K562 (cell line): ENCODE measurements around the gene HERC3. TPM values are rescaled to one million over a fixed set of nuclear protein-coding genes. Genes with fewer than 3 reads are reported as not detected.
A peak's percentile ranks its signal among the peaks of the same experiment; 100 is the strongest.

Experiments used
- ATAC-seq: fragments of 200-7000 bp; cut with Tn5 transposase; 3 replicates; pipeline ENCODE4 v1.9.1; 2020; ENCODE audit warnings: moderate library complexity
- BruUV-seq: library from RNA; stranded (reverse); fragments of 400-500 nt; replicated peaks from 2 replicates; lab custom pipeline; 2021; lab: Mats Ljungman, UMichigan
- CTCF ChIA-PET: fragments of 300-600 bp; formaldehyde crosslinking; extraction: SDS; loops from one replicate; lab custom pipeline; 2021; ENCODE audit warnings: low intra/inter-chr PET ratio; lab: Yijun Ruan, JAX
- POLR2A ChIA-PET: fragments of 300-600, 350-650 bp; sonication (Branson Sonifier 250); formaldehyde crosslinking; extraction: SDS; loops from one replicate; lab custom pipeline; 2021; ENCODE audit warnings: antibody characterized with exemption, inconsistent platforms; lab: Yijun Ruan, JAX
- DNase-seq, 4 experiments: peaks; one replicate each; pipeline versions ENCODE4 v3.0.0 to v3.0.0-alpha.2; 2011 to 2018; ENCODE audit warnings: low spot score in 3 of 4, mixed read lengths in 3 of 4; ENCODE audit errors: extremely low read depth in 1 of 4
- FAIRE-seq: peaks from 2 replicates; lab custom pipeline; 2011; peaks lifted over from hg19 to GRCh38; lab: Jason Lieb, UNC
- H2AFZ ChIP-seq: 2 replicates; pipeline ENCODE4 v1.6.0; 2011; ENCODE audit warnings: low read depth, low read length, control low read depth, inconsistent platforms
- H3K27ac ChIP-seq: fragments of 200-600 bp; 3 replicates; pipeline ENCODE4 v1.8.0; 2011; ENCODE audit warnings: low read depth, mild to moderate bottlenecking, control low read depth, inconsistent platforms, low read length, moderate library complexity, mixed read lengths; ENCODE audit errors: extremely low read depth
- H3K27me3 ChIP-seq, 2 experiments: fragments of 300-600 bp in 1 of 2; 2 replicates in 1 of 2; 3 replicates in 1 of 2; pipeline versions ENCODE4 v1.6.0 to v1.8.0; 2011; ENCODE audit warnings: inconsistent platforms in 2 of 2, low read length in 2 of 2, mild to moderate bottlenecking in 1 of 2, mixed read lengths in 1 of 2, moderate library complexity in 1 of 2; ENCODE audit not compliant: control insufficient read depth in 2 of 2, insufficient read depth in 2 of 2
- H3K36me3 ChIP-seq: fragments of 300-600 bp; 3 replicates; pipeline ENCODE4 v1.8.0; 2011; ENCODE audit warnings: mild to moderate bottlenecking, low read length, inconsistent platforms; ENCODE audit not compliant: control insufficient read depth, insufficient read depth
- H3K4me1 ChIP-seq, 2 experiments: fragments of 200-600 bp in 1 of 2; replicated peaks in 1 of 2; 2 replicates in 1 of 2; 3 replicates in 1 of 2; pipeline versions ENCODE4 v1.5.1 to v1.8.0; 2011; ENCODE audit warnings: inconsistent platforms in 2 of 2, low read length in 2 of 2, mild to moderate bottlenecking in 1 of 2, mixed read lengths in 1 of 2, moderate library complexity in 1 of 2; ENCODE audit not compliant: control insufficient read depth in 2 of 2, insufficient read depth in 2 of 2
- H3K4me2 ChIP-seq: 2 replicates; pipeline ENCODE4 v1.6.1; 2011; ENCODE audit warnings: low read length, control low read depth, inconsistent platforms, mixed read lengths; ENCODE audit not compliant: insufficient read depth
- H3K4me3 ChIP-seq: fragments of 200-600 bp; sonication (generic), shearing (Covaris generic); 2 replicates; pipeline ENCODE4 v1.5.1; 2016; ENCODE audit warnings: control low read depth, inconsistent platforms
- H3K79me2 ChIP-seq: fragments of 200-600 bp; 3 replicates; pipeline ENCODE4 v1.8.0; 2011; ENCODE audit warnings: low read length, inconsistent platforms; ENCODE audit not compliant: control insufficient read depth, insufficient read depth
- H3K9ac ChIP-seq, 2 experiments: 2 replicates each; pipeline versions ENCODE4 v1.6.0 to v1.6.1; 2011; ENCODE audit warnings: low read depth in 2 of 2, low read length in 2 of 2, control low read depth in 1 of 2, inconsistent platforms in 1 of 2, mild to moderate bottlenecking in 1 of 2, mixed read lengths in 1 of 2; ENCODE audit not compliant: insufficient read depth in 1 of 2
- H3K9me1 ChIP-seq: one replicate; pipeline ENCODE4 v1.6.0; 2011; ENCODE audit warnings: inconsistent platforms, mild to moderate bottlenecking, low read length, moderate library complexity; ENCODE audit not compliant: control insufficient read depth, insufficient read depth
- H3K9me3 ChIP-seq: replicated peaks from 2 replicates; pipeline ENCODE4 v1.5.1; 2011; ENCODE audit warnings: low read depth, low read length, inconsistent platforms; ENCODE audit not compliant: control insufficient read depth, insufficient read depth
- H4K20me1 ChIP-seq: replicated peaks from 2 replicates; pipeline ENCODE4 v1.6.1; 2011; ENCODE audit warnings: low read length, inconsistent platforms, mixed read lengths; ENCODE audit not compliant: control insufficient read depth, insufficient read depth
- ARHGAP35 ChIP-seq: fragments of 450-650 bp; IDR thresholded peaks from 2 replicates; pipeline ENCODE4 v1.6.1; 2018; ENCODE audit not compliant: partially characterized antibody
- HNRNPL ChIP-seq: fragments of 200-400 bp; formaldehyde crosslinking; IDR thresholded peaks from 2 replicates; pipeline ENCODE4 v1.6.1; 2017; ENCODE audit warnings: low read depth, mild to moderate bottlenecking, low read length
- LARP7 ChIP-seq: fragments of 450-650 bp; IDR thresholded peaks from 2 replicates; pipeline ENCODE4 v1.6.1; 2016
- OTX1 ChIP-seq: fragments of 450-650 bp; formaldehyde crosslinking; IDR thresholded peaks from 2 replicates; pipeline ENCODE4 v1.4.0; 2022; ENCODE audit warnings: mild to moderate bottlenecking
- SIRT6 ChIP-seq: IDR thresholded peaks from one replicate; pipeline ENCODE4 v1.6.1; 2012; ENCODE audit warnings: low read depth, mild to moderate bottlenecking, control low read depth, inconsistent platforms, low read length, moderate library complexity
- YY1 ChIP-seq, 3 experiments: IDR thresholded peaks; 2 replicates each; pipeline ENCODE4 v1.6.1; 2011; ENCODE audit warnings: low read length in 2 of 3, mild to moderate bottlenecking in 2 of 3, moderate library complexity in 2 of 3, borderline replicate concordance in 1 of 3, control low read depth in 1 of 3, low read depth in 1 of 3; ENCODE audit not compliant: insufficient read depth in 3 of 3, insufficient replicate concordance in 2 of 3, control insufficient read depth in 1 of 3, insufficient read length in 1 of 3; ENCODE audit errors: extremely low read depth in 1 of 3
- ZNF133 ChIP-seq: fragments of 250-450 bp; sonication (Bioruptor Pico); IDR thresholded peaks from 2 replicates; pipeline ENCODE4 v1.4.0; 2020; ENCODE audit warnings: mild to moderate bottlenecking
- ZNF282 ChIP-seq: sonication (generic); formaldehyde crosslinking; IDR thresholded peaks from 2 replicates; pipeline ENCODE4 v1.8.1; 2023; ENCODE audit warnings: missing genetic modification reagents
- ZNF57 ChIP-seq: fragments of 450-650 bp; formaldehyde crosslinking; IDR thresholded peaks from 2 replicates; pipeline ENCODE4 v1.4.0; 2020; ENCODE audit warnings: mild to moderate bottlenecking, moderate library complexity
- WGBS: fragments of 100-300 bp; shearing (Covaris generic); methylation state at CpG from one replicate; pipeline ENCODE4 v1.1.6; 2016; ENCODE audit warnings: low coverage, mixed read lengths; ENCODE audit not compliant: insufficient coverage; ENCODE audit errors: missing lambda C conversion rate; 5-methylcytosine and 5-hydroxymethylcytosine counted together
- in situ Hi-C: fragments of 300-500 bp; cut with MboI; formaldehyde crosslinking; loops from 4 replicates; pipeline ENCODE4 v1.15.0; 2018; ENCODE audit warnings: inconsistent platforms, mixed read lengths
- intact Hi-C: fragments of 100-400 bp; cut with micrococcal nuclease; formaldehyde crosslinking; loops from 2 replicates; pipeline ENCODE4 v1.14.2; 2022
- polyA plus RNA-seq, 8 experiments: library from polyadenylated mRNA; depleted of rRNA in 4 of 8; stranded (reverse) in 5 of 8; unstranded in 3 of 8; fragments of >200 nt; fragmentation: Nextera tagmentation in 2 of 8; fragmentation: Illumina TruSeq in 1 of 8; extraction: Ambion mirVana in 2 of 8; extraction: Trizol in 1 of 8; gene quantifications; 2 replicates each; pipeline versions ENCODE4 v1.2.1 to v1.2.3, GENCODE V29; 2011 to 2014; ENCODE audit warnings: inconsistent platforms in 1 of 8, missing spikeins in 1 of 8
- total RNA-seq, 7 experiments: library from RNA; depleted of rRNA in 6 of 7; stranded (reverse); fragments of >200 nt in 6 of 7; fragmentation: Illumina TruSeq in 2 of 7; extraction: Trizol in 2 of 7; gene quantifications; 2 replicates each; pipeline versions ENCODE4 v1.2.1 to v1.2.3, GENCODE V29; 2011 to 2021; ENCODE audit warnings: low replicate concordance in 1 of 7
- TF ChIP-seq, protein P1 (sequence below): IDR thresholded peaks from 2 replicates; pipeline ENCODE4 v1.6.1; 2011; ENCODE audit warnings: borderline replicate concordance, low read depth, mild to moderate bottlenecking, moderate library complexity, low read length; ENCODE audit not compliant: insufficient read depth, poor library complexity, severe bottlenecking
- TF ChIP-seq, protein P2 (sequence below): fragments of 250-450 bp; sonication (Bioruptor Pico); IDR thresholded peaks from 2 replicates; pipeline ENCODE4 v1.9.0; 2021; ENCODE audit warnings: mild to moderate bottlenecking, inconsistent platforms
- TF ChIP-seq, protein P3 (sequence below): fragments of 450-650 bp; formaldehyde crosslinking; IDR thresholded peaks from 2 replicates; pipeline ENCODE4 v1.4.0; 2020; ENCODE audit warnings: mild to moderate bottlenecking, mixed read lengths
- TF ChIP-seq, protein P4 (sequence below): fragments of 450-650 bp; formaldehyde crosslinking; conservative IDR thresholded peaks from 2 replicates; pipeline ENCODE4 v1.4.0; 2022; ENCODE audit warnings: mild to moderate bottlenecking, missing genetic modification characterization

HERC3 gene
- total and polyA plus RNA-seq, 9 of the 15 experiments (the other 6 are each of a cell fraction or from before 2014, with no cell fraction given): 1.8 to 13.1 (median 7.6) TPM

DNA sequence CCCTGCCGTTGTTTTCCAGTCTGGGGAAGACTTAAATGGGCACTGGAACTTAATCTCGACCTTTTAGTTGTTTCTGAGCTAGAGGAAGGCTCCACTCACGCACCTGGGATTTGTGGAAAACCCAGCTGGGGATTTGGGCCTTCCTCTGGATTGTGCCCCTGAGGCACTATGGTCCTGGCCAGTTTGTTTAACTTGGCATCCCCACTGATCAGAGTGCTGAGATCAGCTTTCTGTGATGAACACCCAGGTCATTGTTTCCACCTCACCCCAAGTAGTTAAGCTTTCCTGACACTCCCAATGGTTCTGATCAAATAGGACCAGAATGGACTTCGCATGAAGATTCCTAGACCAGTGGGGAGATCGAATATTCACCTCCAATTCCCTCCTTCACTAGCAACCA is 125.8 kb downstream of the HERC3 start (continued):
- TF ChIP-seq ZNF57 (CRISPR knock-in tag): no peak

DNA sequence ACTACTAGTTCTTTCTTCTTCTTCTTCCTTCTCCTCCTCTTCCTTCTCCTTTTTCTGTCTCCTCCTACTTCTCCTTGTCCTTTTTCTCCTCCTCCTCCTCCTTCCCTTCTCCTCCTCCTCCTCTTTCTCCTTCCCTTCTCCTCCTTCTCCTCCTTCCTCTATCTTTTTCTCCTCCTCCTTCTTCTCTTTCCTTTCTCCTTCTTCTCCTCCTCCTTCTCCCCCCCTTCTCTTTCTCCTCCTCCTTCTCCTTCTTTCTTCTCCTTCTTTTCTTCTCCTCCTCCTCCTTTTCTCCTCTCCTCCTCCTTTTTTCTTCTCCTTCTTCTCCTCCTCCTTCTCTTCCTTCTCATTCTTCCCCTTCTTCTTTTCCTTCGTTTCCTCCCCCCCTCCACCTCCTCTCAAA is 127.1 kb downstream of the HERC3 start:
- BruUV-seq: no TSS peak
- Histone ChIP-seq H4K20me1 (no peaks in the 10 kb centered on the region), H3K27me3 (no peaks in the 10 kb centered on the region), H3K4me3 (no peak overlapping the region), H3K9ac (no peak overlapping the region), H3K4me2 (no peak overlapping the region), H3K9me3 (no peaks in the 10 kb centered on the region; the same call in none of the 2 replicates), H3K36me3 (no peaks in the 10 kb centered on the region), H3K27ac (no peak overlapping the region), H3K4me1 (no peaks in the 10 kb centered on the region), H3K9me1 (no peaks in the 10 kb centered on the region), H2AFZ (no peak overlapping the region), H3K79me2 (no peaks in the 10 kb centered on the region)
- DNase-seq: no peak
- ATAC-seq: no peak
- ChIA-PET CTCF (no interaction called here), POLR2A (no interaction called here)
- intact Hi-C loops (no loop called here), in situ Hi-C loops (no loop called here)
- no peak for FAIRE-seq
- 40% methylated on average over 1 of the region's 1 CpG for WGBS
- TF ChIP-seq, protein P1, sequence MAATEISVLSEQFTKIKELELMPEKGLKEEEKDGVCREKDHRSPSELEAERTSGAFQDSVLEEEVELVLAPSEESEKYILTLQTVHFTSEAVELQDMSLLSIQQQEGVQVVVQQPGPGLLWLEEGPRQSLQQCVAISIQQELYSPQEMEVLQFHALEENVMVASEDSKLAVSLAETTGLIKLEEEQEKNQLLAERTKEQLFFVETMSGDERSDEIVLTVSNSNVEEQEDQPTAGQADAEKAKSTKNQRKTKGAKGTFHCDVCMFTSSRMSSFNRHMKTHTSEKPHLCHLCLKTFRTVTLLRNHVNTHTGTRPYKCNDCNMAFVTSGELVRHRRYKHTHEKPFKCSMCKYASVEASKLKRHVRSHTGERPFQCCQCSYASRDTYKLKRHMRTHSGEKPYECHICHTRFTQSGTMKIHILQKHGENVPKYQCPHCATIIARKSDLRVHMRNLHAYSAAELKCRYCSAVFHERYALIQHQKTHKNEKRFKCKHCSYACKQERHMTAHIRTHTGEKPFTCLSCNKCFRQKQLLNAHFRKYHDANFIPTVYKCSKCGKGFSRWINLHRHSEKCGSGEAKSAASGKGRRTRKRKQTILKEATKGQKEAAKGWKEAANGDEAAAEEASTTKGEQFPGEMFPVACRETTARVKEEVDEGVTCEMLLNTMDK: no peak
- TF ChIP-seq SIRT6 (no peak), HNRNPL (no peak), YY1 (IDR thresholded peaks at IDR 0.05; ENCODE audit: borderline replicate concordance in 1 of 3, control insufficient read depth in 1 of 3, extremely low read depth in 1 of 3, insufficient read depth in 3 of 3, insufficient read length in 1 of 3, insufficient replicate concordance in 2 of 3, low read depth in 1 of 3, low read length in 2 of 3) (no peak), ZNF282 (CRISPR knock-in tag) (no peak), ZNF133 (no peak), ARHGAP35 (no peak), LARP7 (0 out of 2 replicates have a peak, but pooled peaks have one; percentile 53), OTX1 (peak; percentile 18; the same call in 1 of the 2 replicates)
- TF ChIP-seq, protein P2, sequence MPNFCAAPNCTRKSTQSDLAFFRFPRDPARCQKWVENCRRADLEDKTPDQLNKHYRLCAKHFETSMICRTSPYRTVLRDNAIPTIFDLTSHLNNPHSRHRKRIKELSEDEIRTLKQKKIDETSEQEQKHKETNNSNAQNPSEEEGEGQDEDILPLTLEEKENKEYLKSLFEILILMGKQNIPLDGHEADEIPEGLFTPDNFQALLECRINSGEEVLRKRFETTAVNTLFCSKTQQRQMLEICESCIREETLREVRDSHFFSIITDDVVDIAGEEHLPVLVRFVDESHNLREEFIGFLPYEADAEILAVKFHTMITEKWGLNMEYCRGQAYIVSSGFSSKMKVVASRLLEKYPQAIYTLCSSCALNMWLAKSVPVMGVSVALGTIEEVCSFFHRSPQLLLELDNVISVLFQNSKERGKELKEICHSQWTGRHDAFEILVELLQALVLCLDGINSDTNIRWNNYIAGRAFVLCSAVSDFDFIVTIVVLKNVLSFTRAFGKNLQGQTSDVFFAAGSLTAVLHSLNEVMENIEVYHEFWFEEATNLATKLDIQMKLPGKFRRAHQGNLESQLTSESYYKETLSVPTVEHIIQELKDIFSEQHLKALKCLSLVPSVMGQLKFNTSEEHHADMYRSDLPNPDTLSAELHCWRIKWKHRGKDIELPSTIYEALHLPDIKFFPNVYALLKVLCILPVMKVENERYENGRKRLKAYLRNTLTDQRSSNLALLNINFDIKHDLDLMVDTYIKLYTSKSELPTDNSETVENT (CRISPR knock-in tag): no peak
- TF ChIP-seq, protein P3, sequence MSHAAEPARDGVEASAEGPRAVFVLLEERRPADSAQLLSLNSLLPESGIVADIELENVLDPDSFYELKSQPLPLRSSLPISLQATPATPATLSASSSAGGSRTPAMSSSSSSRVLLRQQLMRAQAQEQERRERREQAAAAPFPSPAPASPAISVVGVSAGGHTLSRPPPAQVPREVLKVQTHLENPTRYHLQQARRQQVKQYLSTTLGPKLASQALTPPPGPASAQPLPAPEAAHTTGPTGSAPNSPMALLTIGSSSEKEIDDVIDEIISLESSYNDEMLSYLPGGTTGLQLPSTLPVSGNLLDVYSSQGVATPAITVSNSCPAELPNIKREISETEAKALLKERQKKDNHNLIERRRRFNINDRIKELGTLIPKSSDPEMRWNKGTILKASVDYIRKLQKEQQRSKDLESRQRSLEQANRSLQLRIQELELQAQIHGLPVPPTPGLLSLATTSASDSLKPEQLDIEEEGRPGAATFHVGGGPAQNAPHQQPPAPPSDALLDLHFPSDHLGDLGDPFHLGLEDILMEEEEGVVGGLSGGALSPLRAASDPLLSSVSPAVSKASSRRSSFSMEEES (CRISPR knock-in tag): no peak
- TF ChIP-seq, protein P4, sequence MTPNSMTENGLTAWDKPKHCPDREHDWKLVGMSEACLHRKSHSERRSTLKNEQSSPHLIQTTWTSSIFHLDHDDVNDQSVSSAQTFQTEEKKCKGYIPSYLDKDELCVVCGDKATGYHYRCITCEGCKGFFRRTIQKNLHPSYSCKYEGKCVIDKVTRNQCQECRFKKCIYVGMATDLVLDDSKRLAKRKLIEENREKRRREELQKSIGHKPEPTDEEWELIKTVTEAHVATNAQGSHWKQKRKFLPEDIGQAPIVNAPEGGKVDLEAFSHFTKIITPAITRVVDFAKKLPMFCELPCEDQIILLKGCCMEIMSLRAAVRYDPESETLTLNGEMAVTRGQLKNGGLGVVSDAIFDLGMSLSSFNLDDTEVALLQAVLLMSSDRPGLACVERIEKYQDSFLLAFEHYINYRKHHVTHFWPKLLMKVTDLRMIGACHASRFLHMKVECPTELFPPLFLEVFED (CRISPR knock-in tag): 0 out of 2 replicates have a peak, but pooled peaks have one; percentile 33
